ENCODE measurements around the gene SLC30A1.
"Not testable (repeated sequence)": the region's sequence is repeated elsewhere in the genome, so short reads cannot be mapped to it uniquely, and the experiment has no call there.

SLC30A1 gene

DNA sequence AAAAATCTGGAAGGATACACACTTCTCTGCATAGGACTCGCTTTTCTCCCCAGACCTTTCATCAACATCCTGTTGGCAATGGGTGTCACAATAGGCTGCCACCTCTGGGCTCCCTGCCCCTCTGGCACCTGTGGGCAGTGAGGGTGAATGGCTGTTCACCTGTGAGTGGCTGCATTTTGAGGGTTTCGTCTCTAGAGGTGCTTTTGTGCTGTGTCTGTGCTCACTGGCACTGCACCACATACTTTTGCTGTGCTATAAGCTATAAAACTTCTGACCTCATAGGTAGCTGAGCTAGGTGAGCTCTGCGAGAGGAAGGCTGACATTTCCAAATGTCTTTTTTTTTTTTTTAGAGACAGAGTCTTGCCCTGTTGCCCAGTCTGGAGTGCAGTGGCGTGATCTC is 35.9 kb downstream of the SLC30A1 start:
- H3K4me3 ChIP-seq (ENCODE audit: low read depth, low read length) = no peak overlapping the region
- TF ChIP-seq, protein P1, sequence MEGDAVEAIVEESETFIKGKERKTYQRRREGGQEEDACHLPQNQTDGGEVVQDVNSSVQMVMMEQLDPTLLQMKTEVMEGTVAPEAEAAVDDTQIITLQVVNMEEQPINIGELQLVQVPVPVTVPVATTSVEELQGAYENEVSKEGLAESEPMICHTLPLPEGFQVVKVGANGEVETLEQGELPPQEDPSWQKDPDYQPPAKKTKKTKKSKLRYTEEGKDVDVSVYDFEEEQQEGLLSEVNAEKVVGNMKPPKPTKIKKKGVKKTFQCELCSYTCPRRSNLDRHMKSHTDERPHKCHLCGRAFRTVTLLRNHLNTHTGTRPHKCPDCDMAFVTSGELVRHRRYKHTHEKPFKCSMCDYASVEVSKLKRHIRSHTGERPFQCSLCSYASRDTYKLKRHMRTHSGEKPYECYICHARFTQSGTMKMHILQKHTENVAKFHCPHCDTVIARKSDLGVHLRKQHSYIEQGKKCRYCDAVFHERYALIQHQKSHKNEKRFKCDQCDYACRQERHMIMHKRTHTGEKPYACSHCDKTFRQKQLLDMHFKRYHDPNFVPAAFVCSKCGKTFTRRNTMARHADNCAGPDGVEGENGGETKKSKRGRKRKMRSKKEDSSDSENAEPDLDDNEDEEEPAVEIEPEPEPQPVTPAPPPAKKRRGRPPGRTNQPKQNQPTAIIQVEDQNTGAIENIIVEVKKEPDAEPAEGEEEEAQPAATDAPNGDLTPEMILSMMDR (IDR thresholded peaks at IDR 0.05; ENCODE audit: low read depth, low read length) = no peak

DNA sequence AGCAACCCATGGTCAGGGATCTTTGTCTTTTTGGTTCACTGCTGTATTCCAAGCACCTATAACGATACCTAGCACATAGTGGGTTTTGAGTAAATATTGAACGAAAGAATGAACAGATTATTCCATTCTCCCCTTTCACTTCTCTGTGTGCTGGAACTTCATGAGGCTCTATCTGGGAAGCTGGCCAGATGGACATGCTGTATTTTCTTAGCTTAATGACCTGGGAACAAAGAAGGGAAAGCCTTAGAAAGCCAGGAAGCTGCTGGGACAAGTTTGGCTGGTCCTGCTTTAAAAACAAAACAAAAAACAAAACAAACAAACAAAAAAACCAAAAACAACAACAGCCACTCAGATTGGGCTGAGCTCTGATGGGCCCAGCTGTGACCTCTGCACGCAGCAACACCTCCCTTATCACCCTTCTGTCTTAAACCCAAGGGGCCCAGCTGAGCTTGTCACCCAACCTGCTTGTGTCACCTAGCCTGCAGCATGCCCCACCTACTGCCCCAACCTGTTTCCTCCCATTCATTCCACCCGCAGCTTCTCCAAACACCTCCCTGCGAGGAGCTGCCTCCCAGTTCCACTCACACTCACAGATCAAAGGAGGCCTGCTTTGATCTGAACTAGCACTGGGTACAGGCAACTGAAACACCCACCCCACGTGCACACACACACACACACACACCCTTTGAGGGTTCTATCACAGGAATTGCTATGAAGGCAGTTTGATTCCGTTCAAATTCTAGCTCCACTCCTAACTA is 37.1 kb downstream of the SLC30A1 start:
- H3K4me3 ChIP-seq (ENCODE audit: low read depth, low read length) = no peak overlapping the region
- TF ChIP-seq, protein P1 (IDR thresholded peaks at IDR 0.05; ENCODE audit: low read depth, low read length) = no peak

DNA sequence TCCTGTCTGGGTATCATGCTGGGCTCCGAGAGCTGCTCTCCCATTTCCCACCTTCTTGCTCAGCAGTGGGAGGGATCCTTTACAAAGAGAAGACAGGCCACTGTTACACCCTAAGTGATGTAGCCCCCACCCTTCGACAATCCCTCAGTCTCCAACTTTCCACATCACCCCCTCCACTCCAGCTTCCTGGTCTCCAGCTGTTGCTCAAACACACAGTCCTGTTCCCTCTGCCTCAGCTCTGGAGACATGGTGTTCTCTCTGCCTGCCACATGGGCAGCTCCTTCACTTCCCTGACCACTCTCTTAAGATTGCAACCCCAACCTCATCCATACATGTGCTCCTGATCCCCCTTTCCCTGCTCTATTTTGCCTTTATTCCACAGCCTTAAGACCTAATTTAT is 37.7 kb downstream of the SLC30A1 start:
- TF ChIP-seq, protein P1 (IDR thresholded peaks at IDR 0.05; ENCODE audit: low read depth, low read length) = no peak
- no peak overlapping the region for H3K4me3 ChIP-seq (ENCODE audit: low read depth, low read length)

DNA sequence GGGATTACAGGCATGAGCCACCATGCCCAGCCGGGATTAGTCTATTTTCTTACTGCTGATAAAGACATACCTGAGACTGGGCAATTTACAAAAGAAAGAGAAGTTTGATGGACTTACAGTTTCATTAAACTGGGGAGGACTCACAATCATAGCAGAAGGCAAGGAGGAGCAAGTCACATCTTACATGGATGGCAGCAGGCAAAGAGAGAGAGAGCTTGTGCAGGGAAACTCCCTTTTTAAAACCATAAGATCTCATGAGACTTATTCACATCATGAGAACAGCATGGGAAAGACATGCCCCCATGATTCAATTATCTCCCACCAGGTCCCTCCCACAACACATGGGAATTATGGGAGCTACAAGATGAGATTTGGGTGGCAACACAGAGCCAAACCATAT is 38.1 kb downstream of the SLC30A1 start:
- not testable (repeated sequence) for H3K4me3 ChIP-seq (ENCODE audit: low read depth, low read length)

DNA sequence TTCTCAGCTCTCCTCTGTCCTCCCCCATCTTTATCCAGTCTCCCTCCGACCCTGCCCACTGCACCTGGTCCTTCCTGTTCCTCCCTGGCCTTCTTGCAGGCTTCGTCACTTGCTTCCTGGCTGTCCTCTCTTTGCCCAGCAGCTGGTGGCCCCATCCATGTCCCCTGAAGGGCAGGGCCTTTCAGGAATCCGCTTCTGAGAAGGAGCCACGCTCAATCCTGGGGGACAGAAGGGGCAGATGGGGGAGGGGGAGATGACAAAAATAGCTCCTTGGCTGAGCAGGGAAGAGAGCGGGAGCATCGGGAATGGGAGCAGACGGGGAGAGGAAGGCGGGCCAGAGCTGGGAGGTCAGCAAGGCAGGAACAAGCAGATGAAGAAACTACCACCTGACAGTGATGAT is 40.7 kb downstream of the SLC30A1 start:
- TF ChIP-seq, protein P1 (IDR thresholded peaks at IDR 0.05; ENCODE audit: low read depth, low read length) = no peak
- no peak overlapping the region for H3K4me3 ChIP-seq (ENCODE audit: low read depth, low read length)

DNA sequence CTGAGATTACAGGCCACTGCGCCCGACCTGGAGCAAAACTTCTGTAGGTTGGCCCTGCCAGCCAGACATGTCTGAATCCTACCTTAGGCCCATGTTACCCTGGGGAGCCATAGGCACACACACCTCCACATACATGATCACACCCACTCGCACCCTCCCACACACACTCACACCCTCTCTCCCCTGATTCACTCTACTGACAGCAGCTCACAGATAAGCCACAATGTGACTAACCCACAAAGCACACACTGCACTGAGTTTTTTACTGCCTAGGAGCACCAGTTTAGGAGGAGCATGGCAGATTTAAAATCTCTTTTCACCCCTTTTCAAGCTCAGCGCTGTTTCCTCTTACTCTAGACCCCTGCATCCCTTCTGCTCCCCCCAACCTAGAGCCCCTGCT is 41.7 kb downstream of the SLC30A1 start:
- TF ChIP-seq, protein P1 (IDR thresholded peaks at IDR 0.05; ENCODE audit: low read depth, low read length) = no peak
- H3K4me3 ChIP-seq (ENCODE audit: low read depth, low read length) = no peak overlapping the region

DNA sequence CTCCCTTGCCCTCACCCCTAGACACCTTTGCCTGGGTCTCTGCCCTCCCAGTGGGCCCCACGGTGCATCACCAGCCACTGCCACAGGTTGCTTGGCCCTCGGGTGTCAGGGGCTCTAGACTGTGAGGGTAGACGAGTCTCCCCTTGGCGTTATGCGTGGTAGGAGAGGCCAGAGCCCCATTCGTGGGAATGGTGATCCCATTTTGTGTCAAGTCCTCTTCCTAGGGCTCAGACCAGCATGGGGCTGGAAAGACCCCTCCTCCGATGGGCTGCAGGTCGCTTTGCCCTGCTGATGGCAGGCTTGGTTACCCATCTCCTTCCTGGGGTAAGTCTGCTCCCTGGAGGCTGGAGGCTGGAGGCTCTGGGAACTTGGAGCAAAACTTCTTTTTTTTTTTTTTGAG is 42.4 kb downstream of the SLC30A1 start:
- TF ChIP-seq, protein P1 (IDR thresholded peaks at IDR 0.05; ENCODE audit: low read depth, low read length) = no peak

DNA sequence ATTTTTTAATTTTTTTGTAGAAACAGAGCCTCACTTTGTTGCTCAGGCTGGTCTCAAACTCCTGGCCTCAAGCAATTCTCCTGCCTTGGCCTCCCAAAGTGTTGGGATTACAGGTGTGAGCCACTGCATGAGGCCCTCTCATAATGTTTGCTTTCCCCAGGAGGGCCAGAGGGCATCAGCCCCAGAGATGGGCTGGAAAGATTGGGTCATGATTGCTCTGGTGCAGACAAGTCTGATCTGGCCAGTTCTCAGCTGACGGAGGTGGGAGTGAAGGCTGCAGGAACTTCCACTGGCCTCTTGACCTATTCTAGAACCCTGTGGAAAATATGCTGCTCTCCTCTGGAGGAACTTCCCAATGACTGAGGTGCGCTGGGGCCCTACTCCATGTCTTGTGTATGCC is 43.6 kb downstream of the SLC30A1 start:
- TF ChIP-seq, protein P1 (IDR thresholded peaks at IDR 0.05; ENCODE audit: low read depth, low read length) = no peak

More for the DNA sequence above, 42.4 kb downstream of the SLC30A1 start:
- no peak overlapping the region for H3K4me3 ChIP-seq (ENCODE audit: low read depth, low read length)

More for the DNA sequence above, 43.6 kb downstream of the SLC30A1 start:
- no peak overlapping the region for H3K4me3 ChIP-seq (ENCODE audit: low read depth, low read length)
